HCT116 (cell line): ENCODE data around the gene KIAA0825. TPM values are rescaled to one million over a fixed set of nuclear protein-coding genes. Genes with fewer than 3 reads are reported as not detected.

Experiments used
- ATAC-seq: fragments of 200-7000 bp; cut with Tn5 transposase; 2 replicates; pipeline ENCODE4 v1.9.1; 2020; ENCODE audit warnings: mild to moderate bottlenecking, moderate library complexity
- BruUV-seq: library from RNA; stranded (reverse); fragments of 400-500 nt; replicated peaks from 2 replicates; lab custom pipeline; 2021; lab: Mats Ljungman, UMichigan
- CTCF ChIA-PET: fragments of 300-600 bp; sonication (Branson Sonifier 250); formaldehyde crosslinking; loops from one replicate; lab custom pipeline; 2021; ENCODE audit warnings: antibody characterized with exemption; lab: Charles Lee
- POLR2A ChIA-PET: fragments of 300-600, 350-600 bp; sonication (Branson Sonifier 250); formaldehyde crosslinking; loops from one replicate; lab custom pipeline; 2021; ENCODE audit warnings: antibody characterized with exemption; lab: Charles Lee
- RAD21 ChIA-PET, 2 experiments: fragments of 300-600 bp; sonication (Branson Sonifier 250); formaldehyde crosslinking; loops; one replicate each; lab custom pipeline; 2023; ENCODE audit warnings: low total read pairs in 2 of 2; ENCODE audit not compliant: uncharacterized antibody in 2 of 2, unreplicated experiment in 2 of 2, low non-redundant PET in 1 of 2; lab: Charles Lee
- DNase-seq: peaks from one replicate; pipeline ENCODE4 v3.0.0-alpha.2; 2010; ENCODE audit warnings: low read depth, low spot score
- H2AFZ ChIP-seq: fragments of 200-600 bp; shearing (Covaris generic), sonication (generic); 2 replicates; pipeline ENCODE4 v1.6.1; 2017; ENCODE audit warnings: low read depth, mixed run types, mixed read lengths, antibody characterized with exemption, low read length; ENCODE audit not compliant: poor library complexity, severe bottlenecking
- H3K27ac ChIP-seq: 2 replicates; pipeline ENCODE4 v1.5.1; 2012; ENCODE audit warnings: low read depth, low read length
- H3K27me3 ChIP-seq: fragments of 200-600 bp; sonication (generic); 2 replicates; pipeline ENCODE4 v1.6.1; 2016; ENCODE audit warnings: mixed run types, low read length, mixed read lengths; ENCODE audit not compliant: insufficient read depth
- H3K36me3 ChIP-seq, 2 experiments: fragments of 200-500 bp in 1 of 2; fragments of 200-600 bp in 1 of 2; sonication (Bioruptor generic) in 1 of 2; sonication (generic) in 1 of 2; 2 replicates each; pipeline versions ENCODE4 v1.5.1 to v1.6.1; 2014 to 2016; ENCODE audit warnings: low read length in 2 of 2, inconsistent platforms in 1 of 2, mixed read lengths in 1 of 2, mixed run types in 1 of 2; ENCODE audit not compliant: insufficient read depth in 2 of 2, control insufficient read depth in 1 of 2
- H3K4me1 ChIP-seq, 2 experiments: fragments of 200-600 bp in 1 of 2; sonication (generic) in 1 of 2; 2 replicates each; pipeline versions ENCODE4 v1.5.1 to v1.6.1; 2012 to 2017; ENCODE audit warnings: low read length in 2 of 2, inconsistent platforms in 1 of 2, mild to moderate bottlenecking in 1 of 2, mixed read lengths in 1 of 2, mixed run types in 1 of 2, moderate library complexity in 1 of 2; ENCODE audit not compliant: insufficient read depth in 2 of 2, control insufficient read depth in 1 of 2
- H3K4me2 ChIP-seq: fragments of 200-600 bp; sonication (generic); 2 replicates; pipeline ENCODE4 v1.6.1; 2017; ENCODE audit warnings: mixed run types, low read length, mixed read lengths
- H3K4me3 ChIP-seq, 2 experiments: fragments of 200-600 bp in 1 of 2; sonication (generic) in 1 of 2; replicated peaks in 1 of 2; 2 replicates each; pipeline ENCODE4 v1.5.1; 2011 to 2016; ENCODE audit warnings: low read length in 2 of 2, control low read depth in 1 of 2, low read depth in 1 of 2, mild to moderate bottlenecking in 1 of 2, mixed read lengths in 1 of 2, mixed run types in 1 of 2
- H3K79me2 ChIP-seq: fragments of 200-600 bp; sonication (generic); 2 replicates; pipeline ENCODE4 v1.6.1; 2017; ENCODE audit warnings: mild to moderate bottlenecking, mixed run types, low read length, moderate library complexity, mixed read lengths; ENCODE audit not compliant: insufficient read depth
- H3K9ac ChIP-seq: fragments of 200-600 bp; sonication (generic); 2 replicates; pipeline ENCODE4 v1.6.1; 2016; ENCODE audit warnings: low read length, mixed read lengths
- H3K9me2 ChIP-seq: fragments of 200-600 bp; sonication (generic), shearing (Covaris generic); 2 replicates; pipeline ENCODE4 v1.6.1; 2017; ENCODE audit warnings: mixed run types, mild to moderate bottlenecking, moderate library complexity; ENCODE audit not compliant: insufficient read depth
- H3K9me3 ChIP-seq, 2 experiments: fragments of 200-500 bp in 1 of 2; fragments of 200-600 bp in 1 of 2; sonication (Bioruptor generic) in 1 of 2; sonication (generic) in 1 of 2; 2 replicates each; pipeline ENCODE4 v1.6.1; 2014 to 2017; ENCODE audit warnings: low read length in 2 of 2, mixed read lengths in 2 of 2, inconsistent platforms in 1 of 2, low read depth in 1 of 2, mild to moderate bottlenecking in 1 of 2, mixed run types in 1 of 2, moderate library complexity in 1 of 2; ENCODE audit not compliant: control insufficient read depth in 1 of 2, insufficient read depth in 1 of 2
- H4K20me1 ChIP-seq: fragments of 200-600 bp; sonication (generic), shearing (Covaris generic); 2 replicates; pipeline ENCODE4 v1.6.1; 2017; ENCODE audit warnings: mixed run types, mild to moderate bottlenecking, moderate library complexity; ENCODE audit not compliant: insufficient read depth
- CBX3 ChIP-seq: IDR thresholded peaks from 2 replicates; pipeline ENCODE4 v1.6.1; 2012; ENCODE audit warnings: low read depth
- CEBPB ChIP-seq: IDR thresholded peaks from 2 replicates; pipeline ENCODE4 v1.6.1; 2012; ENCODE audit warnings: low read depth
- ELF1 ChIP-seq: IDR thresholded peaks from 2 replicates; pipeline ENCODE4 v1.6.1; 2012; ENCODE audit warnings: low read depth, borderline replicate concordance
- EZH2 ChIP-seq: fragments of 200-600 bp; sonication (generic); IDR thresholded peaks from 2 replicates; pipeline ENCODE4 v1.6.1; 2017; ENCODE audit warnings: antibody characterized with exemption, mixed run types
- EZH2phosphoT487 ChIP-seq: fragments of 200-600 bp; IDR thresholded peaks from 2 replicates; pipeline ENCODE4 v1.6.1; 2018; ENCODE audit warnings: antibody characterized with exemption, borderline replicate concordance
- FOSL1 ChIP-seq: IDR thresholded peaks from 2 replicates; pipeline ENCODE4 v1.6.1; 2012; ENCODE audit warnings: low read depth
- JUND ChIP-seq: IDR thresholded peaks from 2 replicates; pipeline ENCODE4 v1.6.1; 2012
- POLR2A ChIP-seq: IDR thresholded peaks from 2 replicates; pipeline ENCODE4 v1.7.0; 2011; ENCODE audit warnings: borderline replicate concordance; ENCODE audit not compliant: insufficient read depth, insufficient read length; ENCODE audit errors: extremely low read depth
- POLR2AphosphoS5 ChIP-seq: IDR thresholded peaks from 2 replicates; pipeline ENCODE4 v1.6.1; 2011; ENCODE audit warnings: mild to moderate bottlenecking, low read depth, low read length, moderate library complexity
- SRF ChIP-seq: IDR thresholded peaks from 2 replicates; pipeline ENCODE4 v1.6.1; 2012; ENCODE audit warnings: low read depth
- TCF7L2 ChIP-seq: IDR thresholded peaks from 2 replicates; pipeline ENCODE4 v1.7.0; 2011; ENCODE audit warnings: borderline replicate concordance, inconsistent platforms; ENCODE audit not compliant: insufficient read depth, insufficient read length; ENCODE audit errors: extremely low read depth
- YY1 ChIP-seq: IDR thresholded peaks from 2 replicates; pipeline ENCODE4 v1.6.1; 2011; ENCODE audit warnings: low read length, low read depth, moderate library complexity, mild to moderate bottlenecking; ENCODE audit not compliant: insufficient replicate concordance; ENCODE audit errors: extremely low read depth
- ZFX ChIP-seq: fragments of 450-650 bp; IDR thresholded peaks from 2 replicates; pipeline ENCODE4 v1.6.1; 2017
- ZNF274 ChIP-seq: fragments of 200-500 bp; sonication (Bioruptor generic); IDR thresholded peaks from 2 replicates; pipeline ENCODE4 v1.6.1; 2014; ENCODE audit warnings: mild to moderate bottlenecking, low read depth, low read length, inconsistent platforms
- intact Hi-C: fragments of 100-400 bp; cut with micrococcal nuclease; formaldehyde crosslinking; loops from 2 replicates; pipeline ENCODE4 v1.10.0; 2022
- total RNA-seq: library from RNA; stranded (reverse); gene quantifications from one replicate; pipeline ENCODE4 v1.2.1, GENCODE V29; 2021; ENCODE audit not compliant: unreplicated experiment
- TF ChIP-seq, protein P1 (sequence below), 3 experiments: fragments of 200-600 bp in 1 of 3; sonication (generic) in 1 of 3; IDR thresholded peaks in 2 of 3; conservative IDR thresholded peaks in 1 of 3; 2 replicates each; pipeline ENCODE4 v1.5.1; 2012 to 2017; ENCODE audit warnings: low read depth in 2 of 3, low read length in 2 of 3, antibody characterized with exemption in 1 of 3, borderline replicate concordance in 1 of 3, control low read depth in 1 of 3, mild to moderate bottlenecking in 1 of 3, mixed read lengths in 1 of 3, mixed run types in 1 of 3, moderate library complexity in 1 of 3; ENCODE audit not compliant: insufficient read depth in 1 of 3
- TF ChIP-seq, protein P2 (sequence below): IDR thresholded peaks from 2 replicates; pipeline ENCODE4 v1.6.1; 2012
- TF ChIP-seq, protein P3 (sequence below): IDR thresholded peaks from 2 replicates; pipeline ENCODE4 v1.6.1; 2012
- TF ChIP-seq, protein P4 (sequence below): IDR thresholded peaks from 2 replicates; pipeline ENCODE4 v1.6.1; 2012; ENCODE audit warnings: low read depth

The KIAA0825 gene
- total RNA-seq, 1 experiment from 2014 or later = 1.4 TPM

DNA sequence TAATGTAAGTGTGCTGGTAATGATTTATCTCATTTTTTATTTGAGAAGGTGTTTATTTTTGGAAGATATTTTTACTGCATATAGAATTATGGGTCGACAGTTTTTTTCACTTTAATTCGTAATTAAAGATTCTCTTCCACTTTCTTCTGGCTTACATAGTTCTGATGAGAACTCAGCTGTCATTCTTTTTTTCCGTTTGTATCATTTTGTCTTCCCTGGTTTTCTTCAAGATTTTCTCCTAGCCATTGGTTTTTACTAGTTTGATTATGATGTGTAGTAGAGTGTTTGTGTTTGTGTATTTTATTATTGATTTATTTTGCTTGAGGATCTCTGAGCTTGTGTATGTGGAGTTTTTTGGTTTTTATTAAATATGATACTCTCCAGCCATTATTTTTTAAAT is 21.8 kb upstream of the KIAA0825 start:
- intact Hi-C loops = no loop called here
- Histone ChIP-seq H3K4me2 (no peak overlapping the region), H3K27ac (no peak overlapping the region), H3K9ac (no peak overlapping the region), H3K9me3 (peaks cover 4 to 11% of the 10 kb centered on the region in 2 experiments; a peak in 2 of 4 replicates), H2AFZ (no peak overlapping the region), H3K79me2 (peaks cover 53% of the 10 kb centered on the region), H3K9me2 (no peaks in the 10 kb centered on the region), H3K4me1 (no peaks in the 10 kb centered on the region), H3K36me3 (peaks cover 0 to 24% of the 10 kb centered on the region in 2 experiments; a peak in 2 of 4 replicates), H4K20me1 (no peaks in the 10 kb centered on the region), H3K27me3 (no peaks in the 10 kb centered on the region), H3K4me3 (no peak overlapping the region)
- ChIA-PET RAD21 (no interaction called here), CTCF (no interaction called here), POLR2A (no interaction called here)
- TF ChIP-seq, protein P1, sequence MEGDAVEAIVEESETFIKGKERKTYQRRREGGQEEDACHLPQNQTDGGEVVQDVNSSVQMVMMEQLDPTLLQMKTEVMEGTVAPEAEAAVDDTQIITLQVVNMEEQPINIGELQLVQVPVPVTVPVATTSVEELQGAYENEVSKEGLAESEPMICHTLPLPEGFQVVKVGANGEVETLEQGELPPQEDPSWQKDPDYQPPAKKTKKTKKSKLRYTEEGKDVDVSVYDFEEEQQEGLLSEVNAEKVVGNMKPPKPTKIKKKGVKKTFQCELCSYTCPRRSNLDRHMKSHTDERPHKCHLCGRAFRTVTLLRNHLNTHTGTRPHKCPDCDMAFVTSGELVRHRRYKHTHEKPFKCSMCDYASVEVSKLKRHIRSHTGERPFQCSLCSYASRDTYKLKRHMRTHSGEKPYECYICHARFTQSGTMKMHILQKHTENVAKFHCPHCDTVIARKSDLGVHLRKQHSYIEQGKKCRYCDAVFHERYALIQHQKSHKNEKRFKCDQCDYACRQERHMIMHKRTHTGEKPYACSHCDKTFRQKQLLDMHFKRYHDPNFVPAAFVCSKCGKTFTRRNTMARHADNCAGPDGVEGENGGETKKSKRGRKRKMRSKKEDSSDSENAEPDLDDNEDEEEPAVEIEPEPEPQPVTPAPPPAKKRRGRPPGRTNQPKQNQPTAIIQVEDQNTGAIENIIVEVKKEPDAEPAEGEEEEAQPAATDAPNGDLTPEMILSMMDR (IDR thresholded peaks at IDR 0.05 in 2 of 3, conservative IDR thresholded peaks at IDR 0.05 in 1 of 3; ENCODE audit: borderline replicate concordance in 1 of 3, insufficient read depth in 1 of 3, low read depth in 2 of 3, low read length in 2 of 3) = no peak
- TF ChIP-seq JUND = no peak
- TF ChIP-seq POLR2AphosphoS5 = no peak
- TF ChIP-seq, protein P2, sequence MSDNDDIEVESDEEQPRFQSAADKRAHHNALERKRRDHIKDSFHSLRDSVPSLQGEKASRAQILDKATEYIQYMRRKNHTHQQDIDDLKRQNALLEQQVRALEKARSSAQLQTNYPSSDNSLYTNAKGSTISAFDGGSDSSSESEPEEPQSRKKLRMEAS = no peak
- TF ChIP-seq CEBPB = no peak
- TF ChIP-seq, protein P3, sequence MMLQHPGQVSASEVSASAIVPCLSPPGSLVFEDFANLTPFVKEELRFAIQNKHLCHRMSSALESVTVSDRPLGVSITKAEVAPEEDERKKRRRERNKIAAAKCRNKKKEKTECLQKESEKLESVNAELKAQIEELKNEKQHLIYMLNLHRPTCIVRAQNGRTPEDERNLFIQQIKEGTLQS = no peak
- no peak for TF ChIP-seq EZH2
- no peak for TF ChIP-seq CBX3
- TF ChIP-seq EZH2phosphoT487 = no peak
- no peak for TF ChIP-seq YY1
- no peak for TF ChIP-seq POLR2A
- no peak for TF ChIP-seq ZFX
- TF ChIP-seq FOSL1 = no peak
- TF ChIP-seq ZNF274 = no peak
- TF ChIP-seq SRF = no peak
- TF ChIP-seq ELF1 = no peak
- TF ChIP-seq, protein P4, sequence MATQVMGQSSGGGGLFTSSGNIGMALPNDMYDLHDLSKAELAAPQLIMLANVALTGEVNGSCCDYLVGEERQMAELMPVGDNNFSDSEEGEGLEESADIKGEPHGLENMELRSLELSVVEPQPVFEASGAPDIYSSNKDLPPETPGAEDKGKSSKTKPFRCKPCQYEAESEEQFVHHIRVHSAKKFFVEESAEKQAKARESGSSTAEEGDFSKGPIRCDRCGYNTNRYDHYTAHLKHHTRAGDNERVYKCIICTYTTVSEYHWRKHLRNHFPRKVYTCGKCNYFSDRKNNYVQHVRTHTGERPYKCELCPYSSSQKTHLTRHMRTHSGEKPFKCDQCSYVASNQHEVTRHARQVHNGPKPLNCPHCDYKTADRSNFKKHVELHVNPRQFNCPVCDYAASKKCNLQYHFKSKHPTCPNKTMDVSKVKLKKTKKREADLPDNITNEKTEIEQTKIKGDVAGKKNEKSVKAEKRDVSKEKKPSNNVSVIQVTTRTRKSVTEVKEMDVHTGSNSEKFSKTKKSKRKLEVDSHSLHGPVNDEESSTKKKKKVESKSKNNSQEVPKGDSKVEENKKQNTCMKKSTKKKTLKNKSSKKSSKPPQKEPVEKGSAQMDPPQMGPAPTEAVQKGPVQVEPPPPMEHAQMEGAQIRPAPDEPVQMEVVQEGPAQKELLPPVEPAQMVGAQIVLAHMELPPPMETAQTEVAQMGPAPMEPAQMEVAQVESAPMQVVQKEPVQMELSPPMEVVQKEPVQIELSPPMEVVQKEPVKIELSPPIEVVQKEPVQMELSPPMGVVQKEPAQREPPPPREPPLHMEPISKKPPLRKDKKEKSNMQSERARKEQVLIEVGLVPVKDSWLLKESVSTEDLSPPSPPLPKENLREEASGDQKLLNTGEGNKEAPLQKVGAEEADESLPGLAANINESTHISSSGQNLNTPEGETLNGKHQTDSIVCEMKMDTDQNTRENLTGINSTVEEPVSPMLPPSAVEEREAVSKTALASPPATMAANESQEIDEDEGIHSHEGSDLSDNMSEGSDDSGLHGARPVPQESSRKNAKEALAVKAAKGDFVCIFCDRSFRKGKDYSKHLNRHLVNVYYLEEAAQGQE = no peak
- TF ChIP-seq TCF7L2 = no peak
- no TSS peak for BruUV-seq
- ATAC-seq (no peak), DNase-seq (no peak)
